ENCODE measurements around the gene PCBP3.

- TF ChIP-seq CTCF (IDR thresholded peaks at IDR 0.05) (no peak), POLR2A (IDR thresholded peaks at IDR 0.05) (no peak)
Observed at GRCh38 chr21:45876381-45877170, 233.1 kb downstream of the PCBP3 start.

Measured in right lobe of liver (tissue), 4 donors.